Hematopoietic multipotent progenitor cell (in vitro differentiated cells): ENCODE measurements around the gene TMEM169. TPM values are rescaled to one million over a fixed set of nuclear protein-coding genes. Genes with fewer than 3 reads are reported as not detected.
"Not testable (repeated sequence)": the region's sequence is repeated elsewhere in the genome, so short reads cannot be mapped to it uniquely, and the experiment has no call there.

Experiments
- DNase-seq, 3 donors: peaks; one replicate each; pipeline ENCODE4 v3.0.0-alpha.2; 2011 to 2015; ENCODE audit warnings: low read depth in 2 of 3, low spot score in 2 of 3
- total RNA-seq: library from RNA; depleted of rRNA; stranded (reverse); fragments of >200 nt; gene quantifications from one replicate; pipeline ENCODE4 v1.2.3, GENCODE V29; 2012

TMEM169 gene
- total RNA-seq, 1 donor: under 0.01 TPM

DNA sequence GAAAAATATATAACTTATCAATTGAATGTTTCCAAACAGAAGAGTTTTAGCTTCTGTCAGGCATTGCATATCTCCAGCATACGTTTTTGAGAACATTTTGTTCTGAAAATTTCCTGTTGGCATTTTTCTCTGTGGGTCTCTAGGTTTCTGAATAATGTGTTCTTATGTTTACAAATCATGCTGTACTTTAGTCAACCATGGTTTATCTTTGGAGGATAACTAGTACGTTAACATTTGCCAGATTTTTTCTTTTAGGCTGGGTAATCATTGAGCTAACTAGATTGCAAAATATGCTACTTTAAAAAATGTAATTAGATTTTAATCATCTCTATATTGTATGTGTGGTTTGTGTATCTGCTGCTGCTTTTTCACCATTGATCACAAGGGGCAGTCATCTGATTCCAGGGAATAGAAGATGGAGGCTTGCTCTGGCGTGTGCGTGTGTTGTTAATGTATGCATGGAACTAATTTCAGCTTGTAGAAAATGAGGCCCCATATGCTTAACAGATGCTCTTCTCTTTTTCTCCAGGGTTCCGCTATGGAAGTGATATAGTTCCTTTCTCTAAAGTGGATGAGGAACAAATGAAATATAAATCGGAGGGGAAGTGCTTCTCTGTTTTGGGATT is 48.7 kb downstream of the TMEM169 start:
- DNase-seq: no peak

DNA sequence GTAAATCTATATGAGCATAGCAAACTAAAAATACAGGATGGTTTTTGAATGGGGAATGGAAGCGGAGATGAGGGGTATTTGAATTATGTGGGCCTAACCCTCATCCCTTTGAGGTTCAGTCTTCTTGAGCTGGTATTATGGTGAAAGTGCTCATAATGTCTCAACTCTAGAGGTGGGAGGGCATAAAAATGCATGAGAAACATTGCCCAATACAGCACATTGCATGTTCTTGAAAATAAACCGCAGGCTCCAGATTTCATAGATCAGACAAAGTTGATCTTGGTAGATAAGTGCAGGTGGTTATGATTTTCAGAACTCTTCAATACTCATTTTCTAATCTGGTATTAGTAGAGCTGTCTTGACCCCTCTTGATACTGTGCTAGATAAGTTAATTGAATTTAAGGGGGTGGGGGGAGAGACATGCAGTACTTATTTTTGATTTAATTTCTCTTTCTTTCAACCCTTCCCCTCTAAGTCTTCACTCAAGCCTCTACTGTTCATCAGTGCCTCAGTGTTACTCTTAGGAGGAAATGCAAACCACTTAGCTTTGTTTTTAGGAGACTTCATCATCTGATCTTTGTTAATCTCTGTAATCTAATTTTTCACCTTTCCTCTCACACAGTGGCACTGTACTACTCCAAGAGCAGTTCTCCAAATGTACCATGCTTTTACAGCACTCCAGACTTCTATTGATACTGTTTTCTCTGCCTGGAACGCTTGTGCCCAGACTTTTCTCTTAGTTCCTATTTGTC is 49.6 kb downstream of the TMEM169 start:
- DNase-seq: no peak

DNA sequence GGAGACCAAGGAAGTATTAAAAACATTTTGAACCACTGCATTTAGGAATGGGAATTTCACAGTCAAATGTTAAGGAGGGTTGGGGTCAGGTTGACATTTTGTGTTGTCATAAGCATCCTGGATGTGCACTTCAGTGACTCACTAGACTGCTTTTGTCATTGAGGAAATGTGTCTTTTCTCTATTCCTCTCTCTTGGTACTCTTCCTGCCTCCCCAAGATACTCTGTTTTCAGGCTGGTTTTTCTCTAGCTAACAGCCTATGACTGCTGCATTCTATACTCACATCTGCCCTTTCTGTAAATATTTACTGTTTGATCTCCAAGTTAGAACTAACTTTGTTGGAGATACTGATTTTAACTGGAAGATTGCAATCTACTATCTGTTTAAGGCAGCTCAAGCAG is 50.9 kb downstream of the TMEM169 start:
- DNase-seq: no peak

DNA sequence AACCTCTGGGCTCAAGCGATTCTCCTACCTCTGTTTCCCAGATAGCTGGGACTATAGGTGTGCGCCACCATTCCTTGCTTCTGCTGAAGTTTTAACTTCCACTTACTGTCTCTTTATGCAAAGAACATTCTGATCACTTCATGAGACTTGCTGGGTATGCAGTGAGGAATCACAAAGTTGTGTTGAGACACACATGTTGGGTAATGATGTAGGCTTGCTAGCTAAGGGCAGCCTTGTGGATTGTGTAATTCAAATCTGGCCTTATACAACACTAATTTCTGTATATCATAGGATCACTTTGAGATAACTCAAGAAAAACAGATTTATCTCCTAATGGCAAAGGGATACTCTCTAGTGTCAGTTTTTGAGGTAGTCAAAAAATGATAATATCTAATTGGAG is 51.7 kb downstream of the TMEM169 start:
- no peak for DNase-seq

DNA sequence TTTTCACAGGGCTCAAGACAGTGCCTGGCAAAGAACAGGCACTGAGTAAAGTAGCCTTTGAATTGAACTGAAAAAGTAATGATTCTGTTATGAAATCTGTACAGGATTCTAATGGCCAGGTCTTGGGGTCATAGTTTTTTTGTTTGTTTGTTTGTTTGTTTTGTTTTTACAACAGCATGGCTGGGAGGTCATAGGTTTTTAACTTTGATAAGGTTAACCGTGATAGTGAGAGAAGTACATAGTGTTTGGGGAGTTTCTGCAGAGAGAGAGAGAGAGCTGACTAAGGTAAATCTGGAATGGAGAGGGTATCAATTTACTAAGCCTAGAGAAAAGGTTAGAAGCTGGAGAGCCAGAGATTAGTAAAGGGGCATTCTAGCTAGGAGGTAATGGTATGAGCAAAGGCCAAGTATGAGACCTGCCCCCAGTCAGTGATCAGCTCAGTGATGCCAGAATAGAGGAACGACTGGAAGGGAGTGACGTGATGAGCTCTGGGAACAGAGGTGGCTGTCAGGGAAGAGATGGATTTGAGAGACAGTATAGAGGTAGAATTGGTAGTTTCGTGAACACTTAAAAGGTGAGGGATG is 53.3 kb downstream of the TMEM169 start:
- DNase-seq: no peak

DNA sequence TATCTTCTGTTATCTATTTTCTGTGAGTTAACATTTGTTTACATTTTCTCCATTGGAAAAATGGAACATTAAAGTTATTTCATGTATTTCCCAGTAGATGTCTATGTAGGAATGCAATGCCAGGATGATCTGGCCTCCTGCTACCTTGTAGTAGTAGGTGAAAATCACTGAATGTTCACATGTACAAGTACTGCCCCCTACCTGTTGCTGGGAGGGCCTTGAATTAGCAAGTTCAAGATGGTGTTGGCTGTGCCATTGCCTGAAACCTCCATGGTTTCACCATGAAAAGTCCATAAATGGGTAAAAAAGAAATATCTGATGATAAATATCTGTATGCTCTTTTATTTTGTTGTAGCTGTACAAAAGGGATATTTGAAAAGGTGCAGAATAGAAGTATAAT is 58.2 kb downstream of the TMEM169 start:
- DNase-seq: peak in 2 of 3 donors; percentile 22 to 28

DNA sequence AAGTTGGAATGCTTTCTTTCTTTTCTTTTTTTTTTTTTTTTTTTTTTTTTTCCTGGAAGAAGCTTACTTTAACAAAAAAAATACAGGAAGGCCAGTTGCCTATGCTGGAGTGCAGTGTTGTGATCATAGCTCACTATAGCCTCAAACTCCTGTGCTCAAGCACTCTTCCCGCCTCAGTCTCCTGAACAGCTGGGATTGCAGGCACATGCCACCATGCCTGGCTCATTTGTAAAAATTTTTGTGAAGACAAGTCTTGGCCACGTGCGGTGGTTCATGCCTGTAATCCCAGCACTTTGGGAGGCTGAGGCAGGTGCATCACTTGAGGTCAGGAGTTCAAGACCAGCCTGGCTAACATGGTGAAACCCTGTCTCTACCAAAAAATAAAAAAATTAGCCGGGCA is 59.8 kb downstream of the TMEM169 start:
- not testable (repeated sequence) for DNase-seq

DNA sequence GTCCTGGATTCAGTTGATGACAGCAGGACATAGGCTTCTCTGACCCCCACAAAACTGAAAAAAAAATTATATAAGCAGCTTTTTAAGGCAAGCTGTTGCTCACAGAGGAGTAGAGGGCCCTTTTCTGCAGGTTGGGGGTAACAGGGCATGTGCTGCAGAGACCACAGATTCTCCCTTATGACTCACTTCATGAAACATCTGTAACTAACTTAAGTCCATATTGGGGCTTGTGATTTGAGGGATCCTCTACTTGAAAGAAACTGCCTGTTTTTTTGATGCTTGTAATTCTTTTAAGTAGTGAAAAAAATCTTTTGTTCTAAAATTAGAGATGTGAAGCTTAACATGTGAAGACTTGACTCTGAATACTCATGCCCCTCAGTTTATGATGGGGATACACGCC is 60.8 kb downstream of the TMEM169 start:
- no peak for DNase-seq

DNA sequence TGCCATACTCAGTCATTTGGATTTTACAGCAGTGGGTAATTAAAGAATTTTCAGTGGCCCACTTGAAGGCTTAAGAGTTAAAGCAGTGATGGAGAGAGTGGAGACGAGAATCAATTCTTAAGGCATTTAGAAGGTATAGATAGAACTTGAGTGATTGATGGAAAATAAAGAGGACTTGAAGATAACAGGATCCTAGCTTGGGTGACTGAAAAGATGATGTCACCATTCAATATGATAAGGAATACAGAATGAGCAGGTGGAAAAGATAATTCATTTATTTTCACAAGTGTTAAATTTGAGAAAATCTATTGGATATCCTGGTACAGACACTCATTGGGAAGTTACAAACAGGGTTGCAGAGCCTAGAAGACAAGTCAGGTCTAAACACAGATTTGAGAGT is 62.7 kb downstream of the TMEM169 start:
- no peak for DNase-seq

DNA sequence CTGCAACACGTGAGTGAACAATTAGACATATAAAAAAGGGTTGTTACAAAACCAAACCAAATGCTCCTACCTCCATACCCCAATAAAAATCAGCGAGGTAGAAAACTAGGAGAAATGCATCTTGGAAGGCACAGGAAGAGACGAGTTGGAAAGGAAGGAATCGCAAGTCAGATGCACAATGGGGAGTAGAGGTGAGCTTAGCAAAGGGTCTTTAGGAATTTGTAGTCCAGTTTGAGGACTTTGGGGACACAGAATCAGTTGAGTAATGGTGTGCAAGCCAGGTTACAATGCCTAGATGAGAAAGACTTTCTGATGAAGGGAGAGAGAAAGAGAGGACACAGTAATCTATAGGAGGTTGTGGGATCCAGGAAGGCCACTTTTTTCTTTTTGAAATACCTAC is 63.1 kb downstream of the TMEM169 start:
- no peak for DNase-seq

DNA sequence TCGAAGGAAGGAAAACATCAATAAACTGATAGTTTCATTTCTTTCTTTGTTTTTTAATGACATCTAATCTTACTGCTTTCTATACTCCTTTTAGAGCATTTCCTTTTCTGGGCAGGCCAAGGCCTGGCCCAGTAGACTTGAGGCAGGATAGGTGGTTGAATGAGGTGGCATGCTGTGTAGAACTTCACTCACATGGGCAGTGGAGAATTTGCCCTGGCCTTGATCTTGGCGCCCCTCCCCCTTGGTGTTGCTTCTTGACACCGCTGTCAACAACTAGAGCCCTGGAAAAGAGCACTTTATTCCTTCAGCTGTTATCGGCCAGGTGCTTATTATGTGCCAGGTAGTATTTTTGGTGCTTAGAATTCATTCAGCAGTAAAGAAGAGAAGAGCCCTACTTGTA is 64.9 kb downstream of the TMEM169 start:
- no peak for DNase-seq

DNA sequence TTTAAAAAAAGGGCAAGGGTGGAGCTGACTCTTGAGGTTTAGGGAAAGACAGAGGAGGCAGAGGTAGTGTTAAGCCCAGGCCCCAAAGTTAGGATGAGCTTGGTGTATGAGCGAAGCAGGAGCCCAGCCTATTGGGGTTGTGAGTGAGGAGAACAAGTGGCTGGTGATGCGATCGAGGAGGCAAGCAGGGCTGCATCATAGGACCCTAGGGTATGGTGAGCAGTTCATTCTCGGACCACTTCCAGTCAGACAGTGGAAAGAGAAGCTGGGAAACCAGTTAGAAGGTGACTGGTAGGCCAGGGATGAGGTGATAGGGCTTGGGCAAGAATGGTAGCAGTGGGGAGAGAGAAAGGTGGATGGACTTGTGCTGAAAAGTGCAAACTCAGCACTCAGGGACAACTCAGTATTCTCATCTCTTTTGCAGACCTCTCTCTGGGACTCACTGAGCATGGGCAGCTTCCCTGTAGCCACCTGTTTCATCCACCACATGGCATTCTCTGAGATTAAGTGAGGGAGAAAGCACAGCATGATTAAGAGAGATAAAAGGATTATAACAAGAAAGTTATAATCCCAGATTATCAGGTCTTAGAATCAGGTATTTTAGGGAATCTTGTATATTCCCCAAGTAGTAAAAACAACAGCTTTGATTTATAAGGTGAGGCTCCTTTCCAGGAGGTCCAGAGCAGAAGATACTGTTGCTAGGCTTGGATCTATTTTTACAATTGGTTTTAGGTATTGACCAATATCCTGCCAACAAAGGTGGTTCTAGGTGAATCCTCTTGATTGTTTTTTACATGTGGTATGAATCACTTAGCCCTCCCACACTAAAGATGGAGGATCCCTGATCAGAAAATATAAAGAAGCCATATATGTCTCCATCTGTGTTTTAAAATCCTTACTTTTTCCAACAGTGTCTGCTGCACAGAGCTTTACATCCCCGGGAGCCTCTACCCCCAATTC is 65.7 kb downstream of the TMEM169 start:
- no peak for DNase-seq

DNA sequence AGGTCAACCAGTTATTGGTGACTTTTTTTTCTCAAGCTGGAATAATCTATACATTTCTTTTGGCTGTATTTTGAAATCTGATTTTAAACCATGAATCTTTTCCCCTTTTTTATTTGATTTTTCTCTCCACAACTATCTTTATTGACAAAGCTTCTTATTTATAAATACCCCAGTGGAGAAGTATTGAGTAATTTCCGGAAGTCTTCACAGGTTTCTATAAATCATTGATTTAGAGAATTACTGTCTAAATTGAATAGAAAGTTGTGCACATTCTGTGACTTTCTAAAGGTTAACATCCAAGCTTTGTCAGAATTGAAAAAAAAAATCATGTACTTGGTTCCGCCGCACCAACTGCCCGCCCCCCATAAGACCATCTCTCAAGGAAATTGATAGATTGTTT is 67.3 kb downstream of the TMEM169 start:
- no peak for DNase-seq

DNA sequence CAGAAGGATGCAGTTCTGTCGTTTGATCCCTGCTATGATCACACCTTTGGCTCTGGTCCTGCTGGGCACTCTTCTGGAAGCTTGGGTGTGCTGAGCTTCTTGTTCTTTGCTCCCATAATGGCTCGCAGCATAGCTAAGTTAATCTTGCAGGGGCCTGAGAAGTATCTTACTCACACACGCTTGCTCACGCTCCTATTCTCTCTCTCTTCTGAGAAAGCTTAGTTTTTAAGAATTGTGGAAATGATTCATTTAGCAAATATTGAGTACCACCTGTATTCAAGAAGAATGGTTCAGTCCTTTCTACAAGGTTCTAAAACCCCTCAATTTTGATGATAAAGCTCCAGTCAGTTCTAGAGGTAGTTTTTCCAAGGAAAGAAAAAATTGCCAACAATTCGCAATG is 68.0 kb downstream of the TMEM169 start:
- no peak for DNase-seq

DNA sequence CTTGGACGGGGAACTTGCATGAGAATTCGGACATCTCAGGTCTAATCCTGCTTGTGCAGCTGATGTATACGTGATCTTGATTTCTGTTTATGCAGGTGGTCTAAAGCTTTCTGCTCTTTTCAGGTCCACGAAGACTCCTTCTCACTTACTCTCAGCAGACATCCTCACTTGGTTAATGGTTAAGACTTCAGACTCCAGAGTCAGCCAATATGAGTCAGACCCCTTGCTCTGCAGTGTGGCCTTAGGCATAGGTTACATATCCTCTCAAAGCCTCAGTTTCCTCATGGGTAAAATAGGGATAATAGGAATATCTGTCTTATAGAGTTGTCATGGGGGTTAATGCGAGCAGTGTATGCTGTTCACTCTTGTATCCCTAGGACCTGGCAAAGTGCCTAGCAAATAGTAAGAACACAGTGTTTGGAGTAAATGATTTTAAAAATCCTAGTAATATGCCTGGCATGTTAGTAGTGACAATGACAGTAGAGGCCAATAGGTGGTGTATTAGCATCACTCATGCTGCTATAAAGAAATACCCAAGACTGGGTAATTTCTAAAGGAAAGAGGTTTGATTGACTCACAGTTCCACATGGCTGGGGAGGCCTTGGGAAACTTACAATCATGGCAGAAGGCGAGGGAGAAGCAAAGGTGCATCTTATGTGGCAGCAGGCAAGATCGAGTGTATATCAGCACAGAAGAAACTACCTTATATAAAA is 69.8 kb downstream of the TMEM169 start:
- peak in 1 of 3 donors; percentile 12 for DNase-seq

Other genes starting within 250 kb of the TMEM169 start
- 6.5 TPM for gene MREG, start 68.4 kb upstream of the TMEM169 start, total RNA-seq
- 11.8 TPM for gene PECR, start 110 bp upstream of the TMEM169 start, total RNA-seq
- 118 TPM for gene XRCC5, start 27.4 kb downstream of the TMEM169 start, total RNA-seq